HG03060 (cell line): ENCODE results near the gene CPSF4.
"Not testable (repeated sequence)": the region's sequence is repeated elsewhere in the genome, so short reads cannot be mapped to it uniquely, and the experiment has no call there.

Experiments used
- ATAC-seq: cut with Tn5 transposase; IDR thresholded peaks from one replicate; pipeline ENCODE4 v1.9.1; 2021; ENCODE audit warnings: low read depth, moderate number of reproducible peaks; ENCODE audit not compliant: unreplicated experiment

The CPSF4 gene

GRCh38 chr7:99478464-99479440 is 40.0 kb downstream of the CPSF4 start:
- no peak for ATAC-seq

DNA sequence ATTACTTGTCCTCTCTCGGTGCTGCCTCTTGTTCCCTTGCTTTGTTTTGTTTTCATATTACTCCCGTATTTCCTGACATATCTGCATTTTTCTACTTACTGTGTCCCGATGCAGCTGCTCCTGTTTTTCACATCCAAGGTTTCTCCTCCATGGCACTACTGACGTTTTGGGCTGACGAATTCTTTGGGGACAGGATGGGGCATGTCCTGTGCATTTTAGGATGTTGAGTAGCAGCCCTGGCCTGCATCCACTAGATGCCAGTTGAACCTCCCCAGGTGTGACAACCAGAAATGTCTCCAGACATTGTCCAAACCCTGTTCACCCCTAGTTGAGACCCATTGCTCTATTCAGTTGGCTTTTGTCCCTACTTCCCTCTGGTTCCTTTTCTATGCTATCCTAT is 46.4 kb downstream of the CPSF4 start:
- ATAC-seq, result no peak

DNA sequence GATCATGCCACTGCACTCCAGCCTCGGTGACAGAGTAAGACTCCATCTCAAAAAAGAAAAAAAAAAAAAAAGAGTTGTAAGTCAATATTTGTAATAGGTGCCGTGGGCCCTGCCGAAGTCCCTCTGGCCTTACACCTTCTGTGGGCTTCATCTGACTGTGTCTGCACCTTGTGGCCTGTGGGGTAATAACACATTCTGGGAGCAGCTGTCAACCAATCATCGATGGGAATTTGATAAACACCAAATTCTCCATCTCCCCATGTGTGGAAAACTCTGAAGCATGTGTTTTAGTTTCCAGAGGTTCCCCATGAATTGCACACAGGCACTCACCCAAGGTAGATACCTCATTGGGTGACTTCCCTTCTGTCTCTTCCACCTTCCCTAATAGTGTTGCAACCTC is 50.5 kb downstream of the CPSF4 start:
- ATAC-seq, result no peak

- no peak for ATAC-seq
Observed at GRCh38 chr7:99490878-99491277, 52.1 kb downstream of the CPSF4 start.

GRCh38 chr7:99493823-99494222 is 55.1 kb downstream of the CPSF4 start:
- no peak for ATAC-seq

GRCh38 chr7:99497766-99498545 is 59.2 kb downstream of the CPSF4 start:
- ATAC-seq, result no peak

- ATAC-seq, result no peak
Observed at GRCh38 chr7:99498546-99498944, 59.8 kb downstream of the CPSF4 start.

DNA sequence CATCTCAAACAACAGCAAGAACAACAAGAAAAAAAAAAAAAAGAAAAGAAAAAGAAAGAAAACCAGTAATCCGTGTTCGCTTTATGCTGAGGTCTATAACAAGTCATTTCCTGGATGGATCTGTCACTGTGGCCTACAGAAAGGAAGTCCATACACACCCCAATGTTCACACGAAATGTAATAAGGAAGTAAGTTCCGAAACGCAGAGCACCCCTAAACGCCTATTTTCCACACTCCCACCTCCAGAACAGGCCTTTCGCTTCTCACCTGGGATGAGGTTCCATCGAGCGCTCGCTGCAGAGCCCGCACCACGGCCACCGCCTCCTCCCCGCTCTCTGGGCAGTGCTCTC is 60.6 kb downstream of the CPSF4 start:
- no peak for ATAC-seq

- no peak for ATAC-seq
Observed at GRCh38 chr7:99499721-99500636, 61.2 kb downstream of the CPSF4 start, which contains the start of gene ZNF394. TSS of gene ZNF394 (minus strand) at chr7:99500281. CDS start at chr7:99500093, 188 bp downstream.

- no peak for ATAC-seq
Observed at GRCh38 chr7:99500637-99501009, 61.9 kb downstream of the CPSF4 start.

DNA sequence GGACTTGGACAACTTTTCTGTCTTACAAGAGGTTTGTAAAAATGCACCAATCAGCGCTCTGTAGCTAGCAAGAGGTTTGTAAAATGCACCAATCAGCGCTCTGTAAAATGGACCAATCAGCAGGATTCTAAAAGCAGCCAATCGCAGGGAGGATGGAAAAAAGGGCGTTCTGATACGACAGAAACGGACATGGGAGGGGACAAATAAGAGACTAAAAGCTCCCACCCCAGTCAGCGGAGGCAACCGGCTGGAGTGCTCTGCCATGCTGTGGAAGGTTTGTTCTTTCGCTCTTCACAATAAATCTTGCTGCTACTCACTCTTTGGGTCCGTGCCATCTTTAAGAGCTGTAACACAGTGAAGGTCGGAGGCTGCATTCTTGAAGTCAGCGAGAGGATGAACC is 62.5 kb downstream of the CPSF4 start:
- not testable (repeated sequence) for ATAC-seq

GRCh38 chr7:99504281-99504602 is 65.5 kb downstream of the CPSF4 start:
- ATAC-seq, result no peak

DNA sequence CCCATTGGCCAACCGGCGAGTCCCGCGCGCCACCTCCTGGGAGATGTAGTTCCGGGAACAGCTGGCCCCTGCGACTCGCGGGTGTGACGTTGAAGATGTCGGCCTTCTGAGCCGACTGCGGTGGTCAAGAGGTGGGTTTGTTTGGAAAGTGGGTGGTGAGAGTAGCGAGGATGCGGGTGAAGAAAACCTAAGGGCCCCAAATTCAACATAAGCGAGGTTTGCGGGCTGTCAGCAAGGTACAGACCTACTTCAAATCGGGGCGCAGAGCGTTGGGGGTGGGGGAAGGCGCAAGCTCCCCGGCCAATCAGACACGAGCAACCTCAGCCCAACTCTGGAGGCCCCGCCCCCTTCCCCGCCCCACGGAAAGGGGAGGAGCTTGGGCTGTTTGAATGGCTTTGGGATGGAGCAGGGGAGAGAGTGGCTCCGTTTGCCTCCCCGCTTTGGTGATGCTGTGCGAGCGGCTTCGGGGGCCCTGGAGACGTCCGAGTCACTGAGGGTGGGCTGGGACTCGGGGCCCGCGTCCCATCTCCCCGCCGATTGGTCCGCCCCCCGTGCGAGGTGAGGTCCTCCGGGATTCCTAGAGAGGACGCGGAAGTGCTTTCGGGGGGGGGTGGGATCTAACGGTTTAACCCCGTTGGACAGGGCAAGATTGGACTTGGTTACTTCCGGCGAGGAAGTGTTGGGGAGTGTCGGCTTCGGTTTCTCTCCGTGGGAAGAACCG is 66.0 kb downstream of the CPSF4 start, which contains the start of gene ZKSCAN5:
ZKSCAN5 (plus strand) TSS at position 60 of the 721 bp plus-strand sequence. CDS start 1,383 bp downstream, outside the sequence.
- peak; percentile 48 for ATAC-seq

DNA sequence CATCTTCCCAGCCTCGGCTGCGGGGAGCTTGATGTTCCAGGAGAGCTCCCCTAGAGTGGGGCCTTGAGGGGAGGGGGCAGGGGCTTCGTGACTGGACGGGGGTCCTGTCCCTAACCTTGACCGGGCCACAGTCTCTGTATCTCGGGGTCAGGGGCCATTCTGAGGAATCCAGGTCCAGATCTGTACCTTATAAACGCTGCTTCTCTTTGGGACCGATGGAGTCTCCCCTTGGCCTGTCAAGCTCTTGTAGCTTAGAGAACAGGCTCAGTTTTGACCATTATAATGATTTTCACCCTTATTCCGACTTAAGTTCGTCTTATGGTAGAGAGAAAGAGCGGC is 66.5 kb downstream of the CPSF4 start:
- ATAC-seq, result no peak
